ENCODE data around the gene GTF2H4. TPM values are rescaled to one million over a fixed set of nuclear protein-coding genes. Genes with fewer than 3 reads are reported as not detected.
A peak's percentile ranks its signal among the peaks of the same experiment; 100 is the strongest.

The GTF2H4 gene
- total and polyA plus RNA-seq, 10 of the 15 experiments (the other 5 are each of a cell fraction or from before 2014, with no cell fraction given) = 1.1 to 43.8 (median 18.9) TPM

- no peak for TF ChIP-seq CUX1 (IDR thresholded peaks at IDR 0.05; ENCODE audit: insufficient replicate concordance, low read depth, low read length)
- no peak for TF ChIP-seq NKRF (conservative IDR thresholded peaks at IDR 0.05)
- peak; percentile 39 for TF ChIP-seq SP1 (IDR thresholded peaks at IDR 0.05; ENCODE audit: low read depth, low read length)
- no peak for TF ChIP-seq CEBPB (IDR thresholded peaks at IDR 0.05; ENCODE audit: borderline replicate concordance in 1 of 2, low read depth in 2 of 2, low read length in 2 of 2)
- peak; percentile 71 for TF ChIP-seq YY1 (IDR thresholded peaks at IDR 0.05; ENCODE audit: low read depth, low read length)
- TF ChIP-seq SMC3 (IDR thresholded peaks at IDR 0.05; ENCODE audit: borderline replicate concordance, low read length) = no peak
- peak in 1 of 2 experiments; percentile 33; a peak in 1 of 4 replicates for TF ChIP-seq BHLHE40 (IDR thresholded peaks at IDR 0.05; ENCODE audit: borderline replicate concordance in 1 of 2, low read depth in 2 of 2, low read length in 1 of 2)
- no peak for TF ChIP-seq IRF4 (IDR thresholded peaks at IDR 0.05; ENCODE audit: low read depth, low read length)
- TF ChIP-seq ZNF24 (IDR thresholded peaks at IDR 0.05) = no peak
- TF ChIP-seq JUNB (IDR thresholded peaks at IDR 0.05) = no peak
- TF ChIP-seq E2F4 (IDR thresholded peaks at IDR 0.05; ENCODE audit: low read depth, low read length) = no peak
- no peak for TF ChIP-seq TCF3 (IDR thresholded peaks at IDR 0.05; ENCODE audit: borderline replicate concordance, insufficient read depth, low read depth, low read length)
- TF ChIP-seq RBBP5 (conservative IDR thresholded peaks at IDR 0.05) = no peak
- no peak for TF ChIP-seq FOXK2 (IDR thresholded peaks at IDR 0.05)
- TF ChIP-seq NFYB (IDR thresholded peaks at IDR 0.05; ENCODE audit: insufficient read depth, low read depth, low read length) = no peak
- TF ChIP-seq TAF1 (IDR thresholded peaks at IDR 0.05; ENCODE audit: borderline replicate concordance, low read depth, low read length) = peak; percentile 99
- TF ChIP-seq SIN3A (IDR thresholded peaks at IDR 0.05; ENCODE audit: low read depth, low read length) = no peak
- no peak for TF ChIP-seq HDGF (IDR thresholded peaks at IDR 0.05)
- TF ChIP-seq BACH1 (IDR thresholded peaks at IDR 0.05; ENCODE audit: borderline replicate concordance) = no peak; the same call in 1 of the 2 replicates
- no peak for TF ChIP-seq TARDBP (IDR thresholded peaks at IDR 0.05; ENCODE audit: borderline replicate concordance)
- no peak for TF ChIP-seq ZNF274 (IDR thresholded peaks at IDR 0.05; ENCODE audit: insufficient read depth, insufficient read length)
- TF ChIP-seq DPF2 (IDR thresholded peaks at IDR 0.05) = peak; percentile 72; the same call in 1 of the 2 replicates
- no peak for TF ChIP-seq KLF5 (IDR thresholded peaks at IDR 0.05; ENCODE audit: partially characterized antibody)
- TF ChIP-seq IKZF2 (IDR thresholded peaks at IDR 0.05) = peak; percentile 41 to 46; a peak in 3 of 4 replicates
These were observed 47.5 kb downstream of the GTF2H4 start (continued) for GRCh38 chr6:30955367-30956042.
